Measurements from ENCODE around the gene ANKRD2. TPM values are rescaled to one million over a fixed set of nuclear protein-coding genes. Genes with fewer than 3 reads are reported as not detected.
A peak's percentile ranks its signal among the peaks of the same experiment; 100 is the strongest.

The ANKRD2 gene
- total RNA-seq, 6 donors from 2014 or later = 0.67 to 2.4 (median 1.1) TPM; not detected in 1

GRCh38 chr10:97596101-97597082 is 23.8 kb downstream of the ANKRD2 start:
- 60 to 65% methylated on average over 10 of the region's 10 CpGs for WGBS, 2 donors
- Histone ChIP-seq H3K36me3 (no peaks in the 10 kb centered on the region), H3K27ac (peak overlapping the region; percentile 56 to 84 (median 70)), H3K4me1 (peaks cover 4 to 15% (median 13%) of the 10 kb centered on the region in 4 donors), H3K4me3 (no peak overlapping the region), H3K9me3 (no peaks in the 10 kb centered on the region), H3K27me3 (no peaks in the 10 kb centered on the region)
- ATAC-seq (ENCODE audit: low FRiP score in 2 of 2) (peak; percentile 76 to 90), DNase-seq (peak in 1 of 2 donors; percentile 29)
- TF ChIP-seq EP300 (IDR thresholded peaks at IDR 0.05) (peak in 2 of 4 donors; percentile 45 to 56), POLR2AphosphoS5 (IDR thresholded peaks at IDR 0.05) (peak; percentile 24 to 68), POLR2A (IDR thresholded peaks at IDR 0.05) (no peak), CTCF (IDR thresholded peaks at IDR 0.05) (no peak)

GRCh38 chr10:97597778-97598177 is 25.2 kb downstream of the ANKRD2 start:
- ATAC-seq (ENCODE audit: low FRiP score in 2 of 2) (no peak), DNase-seq (no peak)
- Histone ChIP-seq H3K9me3 (no peaks in the 10 kb centered on the region), H3K36me3 (no peaks in the 10 kb centered on the region), H3K4me1 (peaks cover 4 to 15% (median 13%) of the 10 kb centered on the region in 4 donors), H3K4me3 (no peak overlapping the region), H3K27ac (peak overlapping the region in 1 of 4 donors; percentile 64), H3K27me3 (no peaks in the 10 kb centered on the region)
- WGBS, 2 donors = 46 to 79% methylated on average over 2 of the region's 2 CpGs
- no peak for TF ChIP-seq POLR2A (IDR thresholded peaks at IDR 0.05)
- no peak for TF ChIP-seq POLR2AphosphoS5 (IDR thresholded peaks at IDR 0.05)
- TF ChIP-seq EP300 (IDR thresholded peaks at IDR 0.05) = no peak
- TF ChIP-seq CTCF (IDR thresholded peaks at IDR 0.05) = no peak

GRCh38 chr10:97598407-97599271 is 26.1 kb downstream of the ANKRD2 start:
- TF ChIP-seq CTCF (IDR thresholded peaks at IDR 0.05) (no peak), EP300 (IDR thresholded peaks at IDR 0.05) (no peak), POLR2A (IDR thresholded peaks at IDR 0.05) (no peak), POLR2AphosphoS5 (IDR thresholded peaks at IDR 0.05) (no peak)
- ATAC-seq (ENCODE audit: low FRiP score in 2 of 2) (no peak), DNase-seq (peak in 1 of 2 donors; percentile 67)
- Histone ChIP-seq H3K9me3 (no peaks in the 10 kb centered on the region), H3K4me1 (peaks cover 4 to 15% (median 11%) of the 10 kb centered on the region in 4 donors), H3K27ac (no peak overlapping the region), H3K4me3 (no peak overlapping the region), H3K27me3 (no peaks in the 10 kb centered on the region), H3K36me3 (no peaks in the 10 kb centered on the region)
- 92% methylated on average over 12 to 19 of the region's 19 CpGs for WGBS, 2 donors

- 90 to 91% methylated on average over 6 of the region's 6 CpGs for WGBS, 2 donors
- H3K4me3 ChIP-seq = no peak overlapping the region
- ATAC-seq (ENCODE audit: low FRiP score in 2 of 2) (no peak), DNase-seq (no peak)
- H3K9me3 ChIP-seq = no peaks in the 10 kb centered on the region
- TF ChIP-seq POLR2AphosphoS5 (IDR thresholded peaks at IDR 0.05) = no peak
- no peak for TF ChIP-seq POLR2A (IDR thresholded peaks at IDR 0.05)
- TF ChIP-seq CTCF (IDR thresholded peaks at IDR 0.05) = no peak
- no peak for TF ChIP-seq EP300 (IDR thresholded peaks at IDR 0.05)
- H3K27me3 ChIP-seq = no peaks in the 10 kb centered on the region
- H3K4me1 ChIP-seq = peaks cover 4 to 15% (median 9%) of the 10 kb centered on the region in 4 donors
- H3K27ac ChIP-seq = no peak overlapping the region
- no peaks in the 10 kb centered on the region for H3K36me3 ChIP-seq
Observed at GRCh38 chr10:97599272-97599619, 26.7 kb downstream of the ANKRD2 start.
